ENCODE data around the gene GPR42. TPM values are rescaled to one million over a fixed set of nuclear protein-coding genes. Genes with fewer than 3 reads are reported as not detected.
A peak's percentile ranks its signal among the peaks of the same experiment; 100 is the strongest.
"Not testable (repeated sequence)": the region's sequence is repeated elsewhere in the genome, so short reads cannot be mapped to it uniquely, and the experiment has no call there.

Gene GPR42
- total RNA-seq, 1 experiment from 2014 or later: not detected

GRCh38 chr19:35399231-35399630, 28.4 kb downstream of the GPR42 start:
- no peaks in the 10 kb centered on the region for H3K9me3 ChIP-seq
- H3K27me3 ChIP-seq: peaks cover 2% of the 10 kb centered on the region; the same call in 1 of the 2 replicates
- H3K4me3 ChIP-seq: no peak overlapping the region
- H3K36me3 ChIP-seq: no peaks in the 10 kb centered on the region
- DNase-seq: no peak

GRCh38 chr19:35399948-35400772, 29.3 kb downstream of the GPR42 start:
- H3K27me3 ChIP-seq: peaks cover 2% of the 10 kb centered on the region; the same call in 1 of the 2 replicates
- H3K4me3 ChIP-seq: no peak overlapping the region
- no peaks in the 10 kb centered on the region for H3K36me3 ChIP-seq
- no peak for DNase-seq
- no peaks in the 10 kb centered on the region for H3K9me3 ChIP-seq

- no peak overlapping the region for H3K4me3 ChIP-seq
- no peaks in the 10 kb centered on the region for H3K36me3 ChIP-seq
- peaks cover 2% of the 10 kb centered on the region; the same call in 1 of the 2 replicates for H3K27me3 ChIP-seq
- H3K9me3 ChIP-seq: no peaks in the 10 kb centered on the region
- DNase-seq: no peak
Observed at GRCh38 chr19:35400773-35401100, 29.9 kb downstream of the GPR42 start.

- not testable (repeated sequence) for H3K4me3 ChIP-seq, DNase-seq, H3K27me3 ChIP-seq, H3K9me3 ChIP-seq, H3K36me3 ChIP-seq
Observed at GRCh38 chr19:35401416-35401815, 30.5 kb downstream of the GPR42 start.

GRCh38 chr19:35403116-35403760, 32.4 kb downstream of the GPR42 start:
- no peak for DNase-seq
- Histone ChIP-seq H3K27me3 (no peaks in the 10 kb centered on the region; the same call in 1 of the 2 replicates), H3K36me3 (no peaks in the 10 kb centered on the region), H3K9me3 (no peaks in the 10 kb centered on the region), H3K4me3 (no peak overlapping the region)

- Histone ChIP-seq H3K4me3 (no peak overlapping the region), H3K27me3 (peaks cover 14% of the 10 kb centered on the region), H3K36me3 (no peaks in the 10 kb centered on the region), H3K9me3 (no peaks in the 10 kb centered on the region)
- DNase-seq: peak; percentile 78
Observed at GRCh38 chr19:35404879-35405622, 34.2 kb downstream of the GPR42 start.

GRCh38 chr19:35407619-35408018, 36.8 kb downstream of the GPR42 start:
- Histone ChIP-seq H3K36me3 (no peaks in the 10 kb centered on the region), H3K9me3 (no peaks in the 10 kb centered on the region), H3K27me3 (peaks cover 29% of the 10 kb centered on the region), H3K4me3 (no peak overlapping the region)
- no peak for DNase-seq

GRCh38 chr19:35408284-35409171, 37.7 kb downstream of the GPR42 start:
- no peaks in the 10 kb centered on the region for H3K9me3 ChIP-seq
- peaks cover 37% of the 10 kb centered on the region for H3K27me3 ChIP-seq
- H3K4me3 ChIP-seq: no peak overlapping the region
- H3K36me3 ChIP-seq: no peaks in the 10 kb centered on the region
- DNase-seq: no peak

GRCh38 chr19:35409191-35409590, 38.3 kb downstream of the GPR42 start:
- peaks cover 41% of the 10 kb centered on the region for H3K27me3 ChIP-seq

GRCh38 chr19:35410487-35410886, 39.6 kb downstream of the GPR42 start:
- Histone ChIP-seq H3K9me3 (no peaks in the 10 kb centered on the region), H3K4me3 (no peak overlapping the region), H3K27me3 (peaks cover 49% of the 10 kb centered on the region), H3K36me3 (no peaks in the 10 kb centered on the region)
- no peak for DNase-seq

More at GRCh38 chr19:35409191-35409590, 38.3 kb downstream of the GPR42 start:
- Histone ChIP-seq H3K36me3 (no peaks in the 10 kb centered on the region), H3K4me3 (no peak overlapping the region), H3K9me3 (no peaks in the 10 kb centered on the region)
- no peak for DNase-seq

- Histone ChIP-seq H3K9me3 (no peaks in the 10 kb centered on the region), H3K4me3 (no peak overlapping the region), H3K27me3 (peaks cover 69% of the 10 kb centered on the region), H3K36me3 (no peaks in the 10 kb centered on the region)
- no peak for DNase-seq
Observed at GRCh38 chr19:35414442-35414841, 43.6 kb downstream of the GPR42 start.

GRCh38 chr19:35416331-35416730, 45.5 kb downstream of the GPR42 start:
- Histone ChIP-seq H3K36me3 (no peaks in the 10 kb centered on the region), H3K4me3 (no peak overlapping the region), H3K9me3 (no peaks in the 10 kb centered on the region), H3K27me3 (peaks cover 56% of the 10 kb centered on the region)
- DNase-seq: no peak

- Histone ChIP-seq H3K27me3 (peaks cover 61% of the 10 kb centered on the region), H3K9me3 (no peaks in the 10 kb centered on the region), H3K36me3 (no peaks in the 10 kb centered on the region), H3K4me3 (no peak overlapping the region)
- DNase-seq: no peak
Observed at GRCh38 chr19:35417278-35417677, 46.4 kb downstream of the GPR42 start.

- Histone ChIP-seq H3K36me3 (no peaks in the 10 kb centered on the region), H3K27me3 (peaks cover 60% of the 10 kb centered on the region), H3K4me3 (no peak overlapping the region), H3K9me3 (no peaks in the 10 kb centered on the region)
- no peak for DNase-seq
Observed at GRCh38 chr19:35417713-35418534, 47.1 kb downstream of the GPR42 start.

GRCh38 chr19:35419046-35419445, 48.2 kb downstream of the GPR42 start:
- Histone ChIP-seq H3K4me3 (no peak overlapping the region), H3K27me3 (peaks cover 52% of the 10 kb centered on the region), H3K9me3 (no peaks in the 10 kb centered on the region), H3K36me3 (no peaks in the 10 kb centered on the region)
- DNase-seq: no peak

GRCh38 chr19:35419805-35420204, 48.9 kb downstream of the GPR42 start:
- DNase-seq: no peak
- Histone ChIP-seq H3K4me3 (no peak overlapping the region), H3K9me3 (no peaks in the 10 kb centered on the region), H3K36me3 (no peaks in the 10 kb centered on the region), H3K27me3 (peaks cover 49% of the 10 kb centered on the region)
